Cardiac muscle cell (in vitro differentiated cells and primary cell): ENCODE measurements around the gene LRIG1. TPM values are rescaled to one million over a fixed set of nuclear protein-coding genes. Genes with fewer than 3 reads are reported as not detected.

Source experiments
- DNase-seq, 2 donors: peaks; one replicate each; pipeline versions ENCODE4 v3.0.0 to v3.0.0-alpha.2; 2010 to 2017; ENCODE audit warnings: low read depth in 1 of 2, low spot score in 1 of 2
- H3K27ac ChIP-seq: fragments of 200-600 bp; sonication (generic); 2 replicates; pipeline ENCODE4 v1.5.1; 2016
- H3K27me3 ChIP-seq: fragments of 200-600 bp; sonication (generic); 2 replicates; pipeline ENCODE4 v1.6.0; 2016; ENCODE audit warnings: control low read depth
- H3K36me3 ChIP-seq: fragments of 200-600 bp; sonication (generic); 2 replicates; pipeline ENCODE4 v1.5.1; 2016; ENCODE audit warnings: control low read depth
- H3K4me1 ChIP-seq: fragments of 200-600 bp; sonication (generic); 2 replicates; pipeline ENCODE4 v1.8.1; 2017; ENCODE audit warnings: low read depth, mild to moderate bottlenecking, mixed run types
- H3K4me3 ChIP-seq: fragments of 200-600 bp; sonication (generic); 2 replicates; pipeline ENCODE4 v1.5.1; 2016; ENCODE audit warnings: mild to moderate bottlenecking
- H3K9me3 ChIP-seq: fragments of 200-600 bp; sonication (generic); 2 replicates; pipeline ENCODE4 v1.5.1; 2017; ENCODE audit warnings: low read depth, mild to moderate bottlenecking, control low read depth
- polyA plus RNA-seq: library from polyadenylated mRNA; unstranded; fragments of >200 nt; fragmentation: Nextera tagmentation; extraction: Ambion mirVana; gene quantifications from 2 replicates; pipeline ENCODE4 v1.2.1, GENCODE V29; 2016
- total RNA-seq: library from RNA; depleted of rRNA; stranded (reverse); fragments of >200 nt; gene quantifications from 2 replicates; pipeline ENCODE4 v1.2.3, GENCODE V29; 2016
- TF ChIP-seq, protein P1 (sequence below): IDR thresholded peaks from 2 replicates; pipeline ENCODE4 v1.5.1; 2012; ENCODE audit warnings: low read depth, mild to moderate bottlenecking, low read length

LRIG1 gene
- total and polyA plus RNA-seq, 2 experiments from 2014 or later, result 27.8 to 51.1 TPM

DNA sequence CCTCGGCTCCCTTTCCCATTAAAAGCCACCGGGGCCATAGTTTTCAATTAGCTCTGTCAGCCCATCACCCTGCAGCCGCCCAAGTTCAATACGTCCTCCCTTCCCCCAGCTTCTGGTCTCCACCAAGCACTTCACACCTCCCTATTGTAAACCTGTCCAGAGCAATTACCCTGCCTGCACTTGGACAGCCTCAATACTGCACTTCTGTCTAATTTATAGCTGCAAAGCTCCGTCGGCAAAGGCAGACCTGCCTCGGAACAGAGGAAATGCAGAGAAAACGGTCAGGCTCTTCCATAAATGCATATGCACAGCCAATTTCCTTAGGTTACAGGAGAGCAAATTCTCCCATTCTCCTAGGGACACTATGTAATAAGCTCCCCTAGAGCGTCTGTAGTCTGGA is 21.9 kb downstream of the LRIG1 start:
- TF ChIP-seq, protein P1, sequence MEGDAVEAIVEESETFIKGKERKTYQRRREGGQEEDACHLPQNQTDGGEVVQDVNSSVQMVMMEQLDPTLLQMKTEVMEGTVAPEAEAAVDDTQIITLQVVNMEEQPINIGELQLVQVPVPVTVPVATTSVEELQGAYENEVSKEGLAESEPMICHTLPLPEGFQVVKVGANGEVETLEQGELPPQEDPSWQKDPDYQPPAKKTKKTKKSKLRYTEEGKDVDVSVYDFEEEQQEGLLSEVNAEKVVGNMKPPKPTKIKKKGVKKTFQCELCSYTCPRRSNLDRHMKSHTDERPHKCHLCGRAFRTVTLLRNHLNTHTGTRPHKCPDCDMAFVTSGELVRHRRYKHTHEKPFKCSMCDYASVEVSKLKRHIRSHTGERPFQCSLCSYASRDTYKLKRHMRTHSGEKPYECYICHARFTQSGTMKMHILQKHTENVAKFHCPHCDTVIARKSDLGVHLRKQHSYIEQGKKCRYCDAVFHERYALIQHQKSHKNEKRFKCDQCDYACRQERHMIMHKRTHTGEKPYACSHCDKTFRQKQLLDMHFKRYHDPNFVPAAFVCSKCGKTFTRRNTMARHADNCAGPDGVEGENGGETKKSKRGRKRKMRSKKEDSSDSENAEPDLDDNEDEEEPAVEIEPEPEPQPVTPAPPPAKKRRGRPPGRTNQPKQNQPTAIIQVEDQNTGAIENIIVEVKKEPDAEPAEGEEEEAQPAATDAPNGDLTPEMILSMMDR, result no peak
- no peak for DNase-seq
- Histone ChIP-seq H3K9me3 (no peaks in the 10 kb centered on the region), H3K4me3 (no peak overlapping the region), H3K27ac (no peak overlapping the region), H3K36me3 (no peaks in the 10 kb centered on the region), H3K27me3 (no peaks in the 10 kb centered on the region), H3K4me1 (peaks cover 50% of the 10 kb centered on the region)

DNA sequence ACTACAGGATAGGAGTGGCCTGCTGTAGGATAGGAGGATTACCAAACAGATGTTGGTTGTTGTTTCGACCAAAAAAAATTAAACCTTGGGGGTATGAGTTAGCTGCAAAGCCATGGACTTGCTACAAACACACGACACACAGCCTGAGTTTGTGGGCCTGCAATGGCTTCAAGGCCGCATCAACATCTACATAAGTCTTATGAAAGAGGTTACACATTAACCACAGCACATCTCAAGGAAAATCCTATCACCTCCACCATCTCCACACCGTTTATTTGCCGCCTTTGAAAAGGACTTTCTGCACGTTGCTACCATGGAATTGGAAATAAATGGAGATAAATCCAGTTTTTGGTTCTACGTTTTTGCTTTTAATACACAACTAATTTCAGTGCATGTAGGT is 23.0 kb downstream of the LRIG1 start:
- no peaks in the 10 kb centered on the region for H3K36me3 ChIP-seq
- no peaks in the 10 kb centered on the region for H3K27me3 ChIP-seq
- TF ChIP-seq, protein P1, result no peak
- no peak overlapping the region for H3K4me3 ChIP-seq
- H3K27ac ChIP-seq, result no peak overlapping the region
- peaks cover 49% of the 10 kb centered on the region for H3K4me1 ChIP-seq
- H3K9me3 ChIP-seq, result no peaks in the 10 kb centered on the region
- no peak for DNase-seq

DNA sequence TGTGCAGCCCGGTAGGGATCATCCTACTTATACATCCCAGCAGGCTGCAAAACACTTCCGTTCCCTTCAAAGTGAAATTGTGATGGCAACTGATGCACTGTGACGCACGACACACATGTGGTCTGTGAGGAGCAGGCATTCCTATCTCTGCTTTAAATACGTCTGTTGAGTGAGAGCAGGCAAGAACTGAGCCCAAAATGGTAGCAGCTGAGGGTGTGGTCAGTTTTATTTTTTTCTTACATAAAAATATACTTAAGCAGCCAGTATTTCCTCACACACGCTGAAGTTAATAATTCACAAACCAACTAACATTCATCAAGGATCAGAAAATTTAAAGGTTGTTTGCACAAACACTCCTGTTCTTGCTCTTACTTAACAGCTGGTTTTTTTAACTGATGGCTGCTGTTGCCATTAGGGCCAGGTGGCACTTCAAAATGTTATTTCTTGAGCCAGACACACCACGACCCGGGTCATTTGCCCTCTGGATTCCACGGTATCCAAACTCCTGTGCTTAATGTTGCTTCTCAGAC is 23.9 kb downstream of the LRIG1 start:
- H3K9me3 ChIP-seq, result no peaks in the 10 kb centered on the region
- H3K4me3 ChIP-seq, result no peak overlapping the region
- H3K27me3 ChIP-seq, result no peaks in the 10 kb centered on the region
- H3K4me1 ChIP-seq, result peaks cover 49% of the 10 kb centered on the region
- TF ChIP-seq, protein P1, result no peak
- DNase-seq, result no peak
- H3K36me3 ChIP-seq, result no peaks in the 10 kb centered on the region
- H3K27ac ChIP-seq, result no peak overlapping the region

DNA sequence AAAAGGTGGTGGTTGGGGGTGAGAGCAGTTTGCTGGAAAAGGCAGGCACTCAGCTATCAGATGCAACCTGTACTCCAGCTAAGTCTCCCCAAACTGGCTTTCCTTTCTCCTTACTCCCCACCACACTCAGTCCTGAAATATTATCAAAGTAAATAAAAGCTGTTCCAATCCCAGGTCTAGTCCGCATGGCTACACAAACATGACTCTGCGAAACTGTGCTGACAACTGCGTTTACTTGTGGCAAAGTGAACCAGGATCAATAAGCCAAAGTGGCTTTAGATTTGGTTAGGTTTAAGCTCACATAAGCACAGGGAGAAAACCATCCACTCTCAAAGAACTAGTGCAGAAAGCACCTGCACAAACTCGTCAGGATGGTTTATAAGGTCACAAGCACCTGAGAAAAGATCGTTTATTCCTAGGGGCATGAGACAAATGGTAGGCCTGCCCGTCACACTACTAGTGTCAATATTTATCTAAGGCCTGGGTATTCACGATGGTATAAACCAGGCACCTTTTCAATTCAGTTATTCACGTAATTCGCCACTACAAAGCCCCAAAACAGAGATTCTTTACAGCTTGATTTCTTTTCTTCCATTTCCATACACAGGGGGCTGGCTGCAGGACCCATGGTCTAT is 25.3 kb downstream of the LRIG1 start:
- Histone ChIP-seq H3K36me3 (no peaks in the 10 kb centered on the region), H3K4me3 (no peak overlapping the region), H3K27me3 (no peaks in the 10 kb centered on the region), H3K27ac (no peak overlapping the region), H3K9me3 (no peaks in the 10 kb centered on the region), H3K4me1 (peaks cover 41% of the 10 kb centered on the region)
- DNase-seq, result no peak
- TF ChIP-seq, protein P1, result no peak

DNA sequence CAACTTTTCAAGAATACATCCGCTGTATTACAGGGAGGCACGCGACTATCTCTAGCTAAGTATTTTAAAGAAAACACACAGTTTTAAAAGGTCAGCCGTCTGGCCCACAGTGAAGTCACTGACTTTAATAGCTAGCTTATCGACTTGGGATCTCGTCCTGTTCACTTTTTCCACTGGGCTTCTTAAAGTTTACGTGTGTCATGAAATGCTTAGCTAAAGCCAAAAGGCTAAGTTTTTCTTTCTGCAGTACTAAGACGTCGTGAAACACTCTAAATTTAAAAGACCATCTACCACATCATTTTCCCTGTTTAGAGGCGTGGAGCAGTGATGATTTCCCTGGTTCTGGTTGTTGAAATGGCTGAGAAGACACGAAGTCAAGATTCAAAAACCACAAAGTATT is 27.1 kb downstream of the LRIG1 start:
- H3K36me3 ChIP-seq, result no peaks in the 10 kb centered on the region
- DNase-seq, result peak in 1 of 2 donors; percentile 56
- H3K27ac ChIP-seq, result no peak overlapping the region
- H3K4me1 ChIP-seq, result peaks cover 31% of the 10 kb centered on the region
- H3K9me3 ChIP-seq, result no peaks in the 10 kb centered on the region
- H3K27me3 ChIP-seq, result no peaks in the 10 kb centered on the region
- TF ChIP-seq, protein P1, result no peak
- H3K4me3 ChIP-seq, result no peak overlapping the region
